ENCODE results near the gene IPO11. TPM values are rescaled to one million over a fixed set of nuclear protein-coding genes. Genes with fewer than 3 reads are reported as not detected.

The IPO11 gene
- total and polyA plus RNA-seq, 7 donors, result 9.1 to 25.4 (median 21.4) TPM

DNA sequence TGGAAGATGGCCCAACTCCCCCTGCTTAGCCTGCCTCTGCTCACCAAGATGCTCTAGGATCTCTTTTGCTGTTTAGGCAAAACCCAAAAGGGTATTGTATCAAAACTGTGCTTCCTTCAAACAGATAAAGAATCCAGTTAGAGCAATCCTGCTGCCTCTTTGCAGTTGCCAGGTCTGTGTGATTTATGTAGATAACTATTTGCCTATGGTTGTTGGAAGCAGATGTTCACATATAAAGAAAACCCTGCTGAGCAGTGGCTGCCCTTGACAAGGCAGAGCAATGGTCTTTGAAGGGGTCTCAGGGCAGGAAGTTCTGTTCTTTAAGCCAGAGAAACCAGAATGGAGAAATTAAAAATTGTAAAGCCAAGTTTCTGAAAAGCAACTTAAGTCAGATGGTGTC is 234.7 kb downstream of the IPO11 start:
- intact Hi-C loops (cut with DNase I), result no loop called here
- Histone ChIP-seq H3K4me1 (no peaks in the 10 kb centered on the region), H3K4me3 (no peak overlapping the region), H3K27ac (no peak overlapping the region), H3K9me3 (no peaks in the 10 kb centered on the region), H3K27me3 (ENCODE audit: insufficient read depth in 3 of 3, low read length in 2 of 3) (no peaks in the 10 kb centered on the region), H3K36me3 (ENCODE audit: insufficient read depth in 1 of 2, low read depth in 1 of 2) (no peaks in the 10 kb centered on the region)
- DNase-seq (no peak), ATAC-seq (no peak)
- TF ChIP-seq, protein P1, sequence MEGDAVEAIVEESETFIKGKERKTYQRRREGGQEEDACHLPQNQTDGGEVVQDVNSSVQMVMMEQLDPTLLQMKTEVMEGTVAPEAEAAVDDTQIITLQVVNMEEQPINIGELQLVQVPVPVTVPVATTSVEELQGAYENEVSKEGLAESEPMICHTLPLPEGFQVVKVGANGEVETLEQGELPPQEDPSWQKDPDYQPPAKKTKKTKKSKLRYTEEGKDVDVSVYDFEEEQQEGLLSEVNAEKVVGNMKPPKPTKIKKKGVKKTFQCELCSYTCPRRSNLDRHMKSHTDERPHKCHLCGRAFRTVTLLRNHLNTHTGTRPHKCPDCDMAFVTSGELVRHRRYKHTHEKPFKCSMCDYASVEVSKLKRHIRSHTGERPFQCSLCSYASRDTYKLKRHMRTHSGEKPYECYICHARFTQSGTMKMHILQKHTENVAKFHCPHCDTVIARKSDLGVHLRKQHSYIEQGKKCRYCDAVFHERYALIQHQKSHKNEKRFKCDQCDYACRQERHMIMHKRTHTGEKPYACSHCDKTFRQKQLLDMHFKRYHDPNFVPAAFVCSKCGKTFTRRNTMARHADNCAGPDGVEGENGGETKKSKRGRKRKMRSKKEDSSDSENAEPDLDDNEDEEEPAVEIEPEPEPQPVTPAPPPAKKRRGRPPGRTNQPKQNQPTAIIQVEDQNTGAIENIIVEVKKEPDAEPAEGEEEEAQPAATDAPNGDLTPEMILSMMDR (IDR thresholded peaks at IDR 0.05), result no peak

DNA sequence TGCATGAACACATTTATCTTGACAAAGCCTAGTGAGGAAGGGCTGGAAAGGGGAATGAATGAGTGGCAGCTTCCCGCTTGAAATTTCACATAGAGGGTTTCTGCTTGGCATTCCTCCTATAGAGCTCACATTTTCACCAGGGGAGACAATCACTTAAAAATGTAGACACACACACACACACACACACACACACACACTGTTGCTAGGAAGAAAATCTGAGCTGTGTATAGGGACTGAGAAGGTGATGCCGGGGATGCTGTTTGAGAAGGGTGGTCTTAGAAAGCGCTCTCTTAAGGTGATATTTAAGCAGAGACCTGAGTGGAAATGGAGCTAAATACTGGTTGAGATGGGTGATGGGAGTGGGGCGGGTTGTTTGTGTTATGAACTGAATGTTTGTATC is 236.5 kb downstream of the IPO11 start:
- H3K36me3 ChIP-seq (ENCODE audit: insufficient read depth in 1 of 2, low read depth in 1 of 2), result no peaks in the 10 kb centered on the region
- no peaks in the 10 kb centered on the region for H3K27me3 ChIP-seq (ENCODE audit: insufficient read depth in 3 of 3, low read length in 2 of 3)
- H3K27ac ChIP-seq, result no peak overlapping the region
- no peaks in the 10 kb centered on the region for H3K4me1 ChIP-seq
- no peak for ATAC-seq
- TF ChIP-seq, protein P1 (IDR thresholded peaks at IDR 0.05), result no peak
- intact Hi-C loops (cut with DNase I), result no loop called here
- WGBS, 3 donors, result 91 to 97% (median 92%) methylated on average over 4 of the region's 4 CpGs
- H3K4me3 ChIP-seq, result no peak overlapping the region
- DNase-seq, result no peak
- H3K9me3 ChIP-seq, result no peaks in the 10 kb centered on the region

DNA sequence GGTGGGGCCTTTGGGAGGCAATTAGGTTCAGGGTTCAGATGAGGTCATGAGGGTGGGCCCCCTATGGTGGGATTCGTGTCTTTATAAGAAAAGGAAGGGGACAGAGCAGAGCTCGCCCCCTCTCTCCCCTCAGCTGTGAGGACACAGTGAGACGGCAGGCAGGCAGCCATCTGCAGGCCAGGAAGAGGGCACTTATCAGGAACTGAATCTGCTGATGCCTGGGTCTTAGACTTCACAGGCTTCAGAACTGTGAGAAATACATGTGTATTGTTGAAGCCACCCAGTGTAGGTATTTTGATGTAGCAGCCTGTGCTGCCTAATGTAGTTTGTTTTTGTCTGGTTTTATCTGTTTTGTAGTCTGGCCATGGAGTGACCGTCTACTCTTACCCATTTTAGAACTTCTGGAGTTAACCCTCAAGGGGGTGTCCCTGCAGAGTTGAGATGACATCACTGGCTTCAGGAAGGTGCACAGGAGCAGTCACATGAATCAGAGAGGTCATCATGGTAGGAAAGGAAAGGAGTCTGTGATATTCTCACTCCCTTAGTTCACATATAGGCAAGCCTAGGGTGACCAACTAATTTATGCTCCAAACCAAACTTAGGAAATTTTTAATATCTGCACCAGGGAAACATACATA is 237.0 kb downstream of the IPO11 start:
- Histone ChIP-seq H3K9me3 (no peaks in the 10 kb centered on the region), H3K4me1 (no peaks in the 10 kb centered on the region), H3K27me3 (ENCODE audit: insufficient read depth in 3 of 3, low read length in 2 of 3) (no peaks in the 10 kb centered on the region), H3K36me3 (ENCODE audit: insufficient read depth in 1 of 2, low read depth in 1 of 2) (no peaks in the 10 kb centered on the region), H3K4me3 (no peak overlapping the region), H3K27ac (no peak overlapping the region)
- ATAC-seq, result no peak
- TF ChIP-seq, protein P1 (IDR thresholded peaks at IDR 0.05), result no peak
- intact Hi-C loops (cut with DNase I), result no loop called here
- no peak for DNase-seq
- WGBS, 3 donors, result 66 to 79% (median 71%) methylated on average over 4 of the region's 4 CpGs

DNA sequence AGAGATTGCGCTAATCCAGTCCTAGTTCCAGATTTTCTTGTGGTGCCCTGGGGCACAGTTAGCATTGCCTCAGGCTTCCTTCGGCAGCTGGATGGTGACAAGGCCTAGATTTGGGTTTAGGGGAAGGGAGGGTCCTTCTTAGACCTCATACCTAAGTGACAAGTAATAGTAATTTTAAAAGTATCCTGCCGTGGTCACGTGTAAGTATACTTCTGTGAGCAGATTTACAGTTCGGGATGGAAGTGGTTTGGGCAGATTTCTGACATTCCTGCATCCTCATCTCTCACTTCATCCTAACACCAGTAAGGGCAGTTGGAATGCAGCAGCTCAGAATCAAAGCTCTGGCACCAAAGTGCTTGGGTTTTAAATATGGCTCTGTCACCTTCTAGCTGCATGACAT is 237.6 kb downstream of the IPO11 start:
- TF ChIP-seq, protein P1 (IDR thresholded peaks at IDR 0.05), result no peak
- no peak for ATAC-seq
- Histone ChIP-seq H3K4me1 (no peaks in the 10 kb centered on the region), H3K9me3 (no peaks in the 10 kb centered on the region), H3K4me3 (no peak overlapping the region), H3K36me3 (ENCODE audit: insufficient read depth in 1 of 2, low read depth in 1 of 2) (no peaks in the 10 kb centered on the region), H3K27me3 (ENCODE audit: insufficient read depth in 3 of 3, low read length in 2 of 3) (no peaks in the 10 kb centered on the region), H3K27ac (no peak overlapping the region)
- intact Hi-C loops (cut with DNase I), result no loop called here
- 77 to 82% (median 79%) methylated on average over 5 of the region's 5 CpGs for WGBS, 3 donors
- no peak for DNase-seq

DNA sequence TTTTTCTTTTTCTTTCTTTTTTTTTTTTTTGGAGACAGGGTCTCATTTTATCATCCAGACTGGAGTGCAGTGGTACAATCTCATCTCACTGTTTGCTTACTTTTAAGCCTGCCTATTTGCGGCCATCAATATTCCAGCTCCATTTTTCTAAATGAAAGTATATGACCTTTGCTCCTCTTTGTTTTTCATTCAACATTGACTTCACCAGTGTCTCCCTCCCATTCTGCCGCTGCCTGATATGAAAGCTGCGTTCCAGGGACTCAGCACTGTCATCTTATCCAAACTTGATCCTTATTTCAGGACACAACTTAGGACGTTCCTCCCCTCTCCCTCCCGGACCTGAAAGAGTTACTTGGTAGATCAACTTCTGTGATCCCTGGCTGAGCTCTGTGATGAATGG is 239.7 kb downstream of the IPO11 start:
- ATAC-seq, result no peak
- H3K4me1 ChIP-seq, result no peaks in the 10 kb centered on the region
- no peaks in the 10 kb centered on the region for H3K27me3 ChIP-seq (ENCODE audit: insufficient read depth in 3 of 3, low read length in 2 of 3)
- no peaks in the 10 kb centered on the region for H3K9me3 ChIP-seq
- 78 to 89% (median 87%) methylated on average over 5 of the region's 5 CpGs for WGBS, 3 donors
- TF ChIP-seq, protein P1 (IDR thresholded peaks at IDR 0.05), result no peak
- no peak overlapping the region for H3K27ac ChIP-seq
- H3K36me3 ChIP-seq (ENCODE audit: insufficient read depth in 1 of 2, low read depth in 1 of 2), result no peaks in the 10 kb centered on the region
- no peak for DNase-seq
- no peak overlapping the region for H3K4me3 ChIP-seq
- intact Hi-C loops (cut with DNase I), result no loop called here
